ENCODE data around the gene GPR39.

GPR39 gene

GRCh38 chr2:132414081-132414480, 2.5 kb upstream of the GPR39 start:
- DNase-seq, result no peak

DNA sequence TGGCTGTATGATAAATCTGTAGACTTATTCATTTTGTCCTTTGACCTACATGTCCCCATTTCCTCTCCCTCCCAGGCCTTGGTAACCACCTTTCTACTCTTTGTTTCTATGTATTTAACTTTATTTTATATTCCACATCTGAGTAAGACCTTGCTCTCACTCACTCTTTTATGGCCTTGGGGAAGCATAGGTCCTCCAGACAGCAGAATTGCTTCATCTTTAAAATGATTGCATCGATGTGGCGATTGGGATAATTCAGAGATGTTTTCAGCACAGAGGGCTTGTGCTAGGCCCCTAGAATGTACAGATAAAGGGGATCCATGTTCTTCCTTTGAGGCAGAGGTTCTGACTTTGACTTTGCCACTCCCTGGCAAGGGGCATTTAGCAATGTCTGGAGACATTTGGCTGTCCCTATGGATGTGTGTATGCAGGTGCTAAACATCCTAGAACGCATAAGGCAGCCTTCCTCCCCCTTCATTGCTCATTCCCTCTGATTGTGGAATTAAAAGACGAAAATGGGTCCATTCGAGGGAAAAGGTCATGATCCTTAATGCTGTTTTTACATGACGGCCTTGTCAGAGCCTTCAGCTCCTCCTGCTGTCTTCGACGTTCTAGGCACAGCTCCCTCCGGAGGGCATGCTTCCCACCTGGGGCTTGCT, 1.2 kb upstream of the GPR39 start:
- DNase-seq, result no peak

DNA sequence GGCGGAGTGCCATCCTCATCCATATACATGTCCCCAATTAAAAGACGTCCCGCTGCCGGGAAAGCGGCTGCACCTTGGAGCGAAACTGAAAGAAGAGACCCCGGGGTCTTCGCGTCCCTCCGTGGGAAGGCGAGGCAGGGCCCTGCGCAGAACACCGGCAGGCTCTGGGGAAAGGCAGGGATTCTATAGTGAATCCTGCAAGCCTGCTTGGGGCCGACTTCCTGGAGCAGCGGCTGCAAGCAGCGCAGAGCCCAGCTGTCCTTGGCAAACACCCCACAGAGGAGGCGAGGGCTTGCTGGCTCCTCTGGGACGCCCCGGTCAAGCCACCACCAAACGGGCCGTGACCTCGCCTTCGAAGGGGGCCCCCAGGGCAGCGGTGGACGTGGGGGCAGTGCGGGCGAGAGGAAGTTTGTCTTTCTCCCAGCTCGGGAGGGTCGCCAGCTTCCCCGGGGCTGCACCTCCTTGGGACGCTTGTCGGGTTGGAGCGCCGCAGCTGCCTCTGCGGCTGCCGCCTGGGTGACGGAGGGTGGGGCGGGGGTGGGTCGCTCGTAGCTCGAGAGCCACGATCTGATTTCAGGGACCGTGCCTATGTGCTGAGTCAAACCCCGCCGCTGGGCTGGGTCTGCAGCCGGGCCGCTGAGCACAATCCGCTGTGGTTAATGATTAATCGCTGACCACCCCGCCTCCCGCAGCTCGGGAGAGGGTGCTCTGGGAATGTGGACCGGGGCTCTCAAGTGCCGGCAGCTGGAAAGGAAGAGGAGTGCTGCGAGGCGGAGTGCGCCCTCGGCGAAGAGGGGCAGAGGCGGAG, 486 bp upstream of the GPR39 start:
- no peak for DNase-seq

DNA sequence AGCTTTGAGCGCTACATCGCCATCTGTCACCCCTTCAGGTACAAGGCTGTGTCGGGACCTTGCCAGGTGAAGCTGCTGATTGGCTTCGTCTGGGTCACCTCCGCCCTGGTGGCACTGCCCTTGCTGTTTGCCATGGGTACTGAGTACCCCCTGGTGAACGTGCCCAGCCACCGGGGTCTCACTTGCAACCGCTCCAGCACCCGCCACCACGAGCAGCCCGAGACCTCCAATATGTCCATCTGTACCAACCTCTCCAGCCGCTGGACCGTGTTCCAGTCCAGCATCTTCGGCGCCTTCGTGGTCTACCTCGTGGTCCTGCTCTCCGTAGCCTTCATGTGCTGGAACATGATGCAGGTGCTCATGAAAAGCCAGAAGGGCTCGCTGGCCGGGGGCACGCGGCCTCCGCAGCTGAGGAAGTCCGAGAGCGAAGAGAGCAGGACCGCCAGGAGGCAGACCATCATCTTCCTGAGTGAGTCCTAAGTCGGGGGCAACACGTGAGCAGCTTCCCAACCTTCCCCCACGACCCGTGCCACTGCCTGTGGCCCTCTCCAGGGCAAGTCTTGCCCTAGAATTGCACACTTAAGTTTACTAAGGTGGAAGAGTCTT, 928 bp downstream of the GPR39 start:
- DNase-seq, result no peak

- DNase-seq, result no peak
Observed at GRCh38 chr2:132419235-132419634, 2.6 kb downstream of the GPR39 start.

DNA sequence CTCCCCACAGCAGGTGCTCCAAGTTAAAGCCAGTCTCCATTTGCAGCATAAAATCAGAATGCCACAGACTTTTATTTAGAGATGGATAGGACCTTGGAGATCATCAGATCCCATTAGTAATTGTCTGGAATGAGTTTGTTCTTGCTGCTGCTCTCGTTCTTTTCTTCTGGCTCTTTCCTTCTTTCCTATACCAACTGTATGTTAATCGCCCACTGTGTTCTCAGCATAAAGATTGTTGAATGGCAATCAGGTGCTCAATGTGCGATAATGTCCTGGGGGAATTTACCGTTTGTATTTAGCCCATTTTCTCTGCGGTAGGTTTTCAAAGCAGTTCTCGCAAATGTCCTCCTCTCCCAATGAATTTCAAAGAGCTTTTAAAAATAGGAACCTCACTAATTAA, 3.3 kb downstream of the GPR39 start:
- DNase-seq, result no peak

DNA sequence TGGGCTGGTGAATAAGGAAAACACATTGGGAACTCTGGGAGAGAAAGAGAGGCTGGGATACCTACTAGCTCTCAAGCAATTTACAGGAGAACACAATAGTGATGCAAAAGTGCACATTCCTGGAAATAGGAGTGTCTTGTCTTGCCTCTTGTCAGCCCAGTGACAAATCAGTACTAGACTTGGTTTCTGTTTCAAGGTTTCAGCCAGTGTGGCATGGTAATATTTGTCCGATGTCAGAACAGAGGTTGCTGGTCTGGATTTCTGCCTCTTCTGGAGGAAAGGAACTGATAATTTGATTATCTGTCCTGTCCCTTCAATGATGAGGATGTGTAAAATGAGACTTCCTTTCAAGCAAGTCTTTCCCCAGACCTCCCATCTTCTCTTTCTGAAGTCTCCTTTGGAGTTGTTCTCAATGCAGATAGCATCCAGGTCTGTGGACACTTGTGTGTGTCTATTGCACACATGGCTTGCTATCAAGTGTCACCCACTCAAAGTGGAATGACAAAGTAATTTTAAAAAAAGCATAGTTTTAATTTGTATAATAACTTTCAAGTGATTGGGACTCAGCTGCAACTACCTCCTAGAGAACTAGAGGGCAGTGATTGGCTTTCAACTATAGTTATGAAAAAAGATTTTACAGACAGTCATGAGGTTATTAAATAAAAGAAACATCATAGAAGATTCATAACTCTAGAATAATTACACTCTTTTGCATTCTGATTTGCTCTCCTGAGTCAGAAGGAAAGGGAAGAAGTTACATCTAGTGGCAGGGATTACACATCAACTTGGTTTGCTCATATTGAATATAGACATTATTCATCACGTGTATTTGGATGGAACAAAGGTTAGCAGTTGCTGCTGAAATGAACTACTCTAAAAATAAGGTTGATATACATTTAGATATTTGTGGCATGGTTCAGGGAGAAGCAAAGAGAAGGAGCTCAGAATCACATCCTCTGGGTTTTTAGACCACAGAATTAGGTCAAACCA, 4.5 kb downstream of the GPR39 start:
- DNase-seq, result no peak

DNA sequence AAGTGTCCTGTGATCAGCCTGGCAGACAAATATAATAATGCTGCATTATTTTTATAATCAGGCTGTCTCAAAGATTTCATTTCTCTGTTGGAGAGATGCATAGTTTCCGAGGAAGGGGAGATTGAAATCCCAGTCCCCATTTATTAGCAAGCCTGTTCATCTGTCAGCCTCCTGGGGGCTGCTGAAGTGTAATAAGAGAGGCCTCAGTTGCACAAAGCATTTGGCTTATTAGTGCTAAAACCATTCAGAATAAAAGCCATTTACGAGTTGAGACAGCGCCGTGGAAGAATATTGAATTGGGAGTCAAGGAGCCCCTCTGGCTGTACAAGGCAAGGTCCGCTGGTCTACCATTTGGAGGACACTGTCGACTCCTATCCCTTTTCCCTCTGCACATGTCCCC, 6.1 kb downstream of the GPR39 start:
- DNase-seq, result no peak

DNA sequence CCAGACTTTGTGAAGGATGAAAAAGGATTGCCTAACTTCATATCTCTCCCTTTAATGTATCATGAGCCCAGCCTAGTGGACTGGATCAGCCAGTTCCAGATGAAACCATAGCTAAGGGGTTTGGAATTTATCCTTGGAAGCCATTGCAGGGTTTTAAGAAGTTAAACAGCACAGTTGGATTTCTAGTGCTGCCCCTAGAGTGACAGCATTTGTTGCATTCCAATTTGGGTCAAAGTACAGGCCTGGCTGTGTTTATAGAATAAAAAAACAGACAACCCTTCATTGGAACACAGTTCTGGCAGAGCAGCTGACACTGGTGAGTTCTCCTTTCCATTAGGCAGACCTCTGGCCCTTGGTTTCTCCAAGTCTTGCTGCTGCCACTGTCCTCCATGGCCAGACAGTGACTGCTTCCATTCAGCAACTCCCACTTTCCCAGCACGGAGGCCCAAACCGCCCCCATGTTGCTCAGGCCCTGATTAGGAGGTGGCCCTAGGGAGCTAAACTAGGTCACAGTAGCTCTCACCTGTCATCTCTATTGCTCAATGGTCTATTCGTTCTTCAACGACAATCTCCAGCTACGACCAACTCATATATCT, 8.0 kb downstream of the GPR39 start:
- no peak for DNase-seq

GRCh38 chr2:132426033-132426432, 9.4 kb downstream of the GPR39 start:
- no peak for DNase-seq

DNA sequence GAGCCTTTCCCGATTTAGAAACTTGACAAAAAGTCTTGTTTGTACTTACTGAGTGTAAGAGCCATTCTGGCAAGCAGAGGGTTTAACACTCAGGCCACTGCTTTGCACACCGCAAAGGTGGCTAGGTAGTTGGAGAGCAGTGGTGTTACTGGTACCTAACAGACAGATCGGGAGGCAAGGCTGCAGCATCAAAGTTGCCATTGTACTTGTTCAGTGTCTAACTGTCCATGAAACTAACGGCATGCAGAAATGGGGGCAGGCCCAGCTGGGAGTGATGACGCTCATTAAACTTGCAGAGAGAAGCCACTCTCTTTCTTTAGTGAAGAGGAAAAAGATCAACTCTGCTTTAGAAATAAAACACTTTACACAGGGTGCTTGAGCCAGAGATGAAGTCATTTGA, 10.1 kb downstream of the GPR39 start:
- no peak for DNase-seq

DNA sequence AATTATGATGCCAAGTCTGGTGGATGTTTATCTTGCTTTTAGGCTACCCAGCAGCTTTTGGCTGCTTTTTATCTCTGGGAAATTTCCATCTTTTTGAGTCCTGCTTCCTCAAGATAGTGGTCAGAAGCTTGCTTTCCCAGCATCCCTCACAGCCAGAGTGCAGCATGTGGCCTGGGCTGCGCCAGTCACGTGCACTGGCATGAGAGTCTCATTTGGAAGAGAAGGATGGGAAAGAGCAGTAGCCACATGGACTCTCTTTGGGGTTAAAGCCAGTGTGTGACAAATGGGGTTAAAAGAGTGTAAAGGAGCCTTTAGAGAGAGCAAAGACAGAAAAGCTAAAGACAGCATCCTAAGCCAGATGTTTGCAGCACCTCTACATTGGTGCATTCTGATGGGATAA, 12.7 kb downstream of the GPR39 start:
- no peak for DNase-seq

DNA sequence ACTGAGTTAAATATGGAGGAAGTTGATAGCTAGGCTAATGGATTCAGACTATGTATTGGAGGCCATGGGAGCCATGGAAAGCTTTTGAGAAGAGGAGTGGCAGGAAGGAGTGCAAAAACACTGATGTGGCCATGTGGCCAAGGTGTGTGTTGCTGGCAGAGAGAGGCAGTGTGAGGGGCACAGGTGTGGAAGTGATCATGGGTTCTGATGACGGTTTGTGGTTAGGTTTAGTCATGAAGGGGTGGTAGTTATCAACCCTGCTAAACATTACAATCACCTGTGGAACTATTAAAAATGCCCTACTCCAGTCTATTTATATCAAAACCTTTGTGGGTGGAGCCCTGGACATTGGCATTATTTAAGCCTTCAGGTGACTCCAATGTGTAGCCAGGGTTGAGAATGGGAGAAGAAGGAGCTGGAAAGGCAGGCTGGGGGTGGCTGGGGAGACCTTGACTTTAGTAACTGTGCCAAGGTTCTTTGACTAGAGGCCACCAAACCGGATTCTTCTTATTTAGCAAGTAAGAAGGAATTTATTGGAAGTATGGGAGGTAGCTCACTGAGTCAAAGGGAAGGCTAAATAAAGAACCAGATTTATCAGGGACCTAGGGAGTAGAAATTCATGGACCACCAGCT, 13.5 kb downstream of the GPR39 start:
- no peak for DNase-seq

DNA sequence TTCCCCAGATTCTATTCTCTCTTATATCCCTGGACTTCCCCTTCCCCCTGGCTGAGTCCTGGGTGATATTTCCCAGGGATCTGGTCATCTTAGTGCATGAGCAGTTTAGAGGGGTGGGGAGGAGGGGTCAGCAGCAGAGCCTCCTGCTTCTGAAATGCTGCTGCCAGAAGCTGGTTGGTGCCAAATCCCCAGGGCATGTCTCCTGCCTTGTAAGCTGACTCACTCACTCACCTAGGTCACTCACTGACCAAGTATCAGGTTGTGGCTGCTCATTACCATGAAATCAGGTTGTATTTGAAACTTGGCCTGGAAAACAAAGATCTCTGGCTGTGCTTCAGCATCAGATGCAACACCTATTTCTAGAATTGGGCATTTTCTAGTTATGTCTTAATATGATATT, 14.3 kb downstream of the GPR39 start:
- DNase-seq, result no peak

DNA sequence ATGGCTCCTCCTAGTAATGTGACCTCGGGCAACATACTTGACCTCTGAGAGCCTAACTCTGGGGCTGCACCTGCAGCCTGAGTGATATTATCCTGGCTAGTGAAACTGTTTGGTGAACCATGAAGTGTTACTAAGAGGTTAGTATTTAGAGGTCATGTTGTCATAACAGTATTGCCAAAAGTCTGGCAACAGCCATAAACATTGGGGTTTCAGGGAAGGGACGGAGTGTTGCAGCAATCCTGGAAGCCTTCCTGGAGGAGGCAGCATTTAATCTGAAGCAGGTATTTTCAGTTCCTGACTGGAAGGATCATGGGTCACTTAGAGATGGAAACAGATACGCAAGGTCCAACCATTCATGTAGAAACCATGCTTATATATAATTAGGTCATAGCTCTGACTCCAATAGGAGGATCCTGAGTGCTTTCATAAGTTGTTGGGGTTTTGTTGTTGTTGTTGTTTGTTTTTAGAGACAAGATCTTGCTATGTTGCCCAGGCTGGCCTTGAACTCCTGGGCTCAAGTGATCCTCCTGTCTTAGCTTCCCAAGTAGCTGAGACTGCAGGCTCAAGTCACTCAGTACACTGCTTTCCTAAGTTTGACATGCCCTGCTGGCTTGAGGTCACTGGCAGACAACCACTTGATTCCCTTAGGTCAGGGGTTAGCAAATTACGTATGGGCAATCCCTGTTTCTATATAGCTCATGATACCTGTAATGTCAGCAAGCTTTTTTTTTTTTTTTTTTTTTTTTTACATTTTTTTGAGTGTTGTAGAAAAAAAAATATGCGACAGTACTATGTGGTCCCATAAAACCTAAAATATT, 21.5 kb downstream of the GPR39 start:
- no peak for DNase-seq

- no peak for DNase-seq
Observed at GRCh38 chr2:132438691-132439090, 22.1 kb downstream of the GPR39 start.

DNA sequence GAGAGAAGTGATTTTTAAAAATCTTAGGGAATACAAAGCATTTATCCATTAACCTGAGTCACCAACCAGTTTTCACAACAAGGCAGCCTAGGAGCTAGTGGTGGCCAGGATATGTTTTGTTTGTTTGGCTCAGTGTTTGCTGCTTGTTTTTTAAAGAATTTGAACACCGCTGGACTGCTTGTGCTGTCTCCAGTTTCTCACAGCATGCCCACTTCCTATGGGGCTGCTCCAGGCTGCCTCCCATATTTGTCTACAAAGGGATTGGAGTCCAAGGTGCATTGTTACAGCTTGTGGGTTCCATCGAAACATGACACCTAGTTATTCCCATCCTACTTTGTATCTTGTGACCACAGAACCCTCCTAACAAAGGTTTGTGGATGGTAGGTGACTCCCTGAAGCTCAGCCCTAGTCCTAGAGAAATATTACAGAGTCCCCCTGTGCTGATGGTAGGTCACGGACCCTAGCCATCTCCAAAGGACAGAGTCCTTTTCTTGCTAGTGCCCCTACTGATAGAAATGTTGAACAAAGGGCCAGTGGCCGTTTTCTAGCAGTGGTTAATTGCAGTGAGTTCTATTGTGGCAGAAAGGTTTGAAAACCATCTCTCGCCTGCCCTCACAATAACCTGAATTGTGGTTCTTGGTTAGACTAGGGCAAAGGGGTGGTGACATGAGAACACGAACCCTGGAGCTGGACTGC, 23.2 kb downstream of the GPR39 start:
- no peak for DNase-seq

DNA sequence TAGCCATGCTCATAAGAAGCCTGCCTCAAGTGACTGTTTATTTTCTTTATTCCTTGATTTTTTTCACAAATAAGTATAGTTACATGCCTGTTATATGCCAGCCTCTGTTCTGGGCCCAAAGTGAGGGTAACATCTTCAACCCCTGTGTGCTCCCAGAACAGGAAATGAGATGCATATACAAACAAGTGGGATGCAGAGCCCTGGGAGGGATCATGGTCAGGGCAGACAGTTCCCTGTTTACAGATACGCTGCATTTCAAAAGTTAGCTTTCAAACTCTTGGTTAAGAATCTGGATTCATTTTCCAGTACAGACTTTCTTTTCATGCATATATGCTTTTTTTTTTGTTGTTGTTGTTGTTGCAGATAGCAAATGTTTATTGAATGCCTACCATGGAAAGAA, 24.4 kb downstream of the GPR39 start:
- no peak for DNase-seq

DNA sequence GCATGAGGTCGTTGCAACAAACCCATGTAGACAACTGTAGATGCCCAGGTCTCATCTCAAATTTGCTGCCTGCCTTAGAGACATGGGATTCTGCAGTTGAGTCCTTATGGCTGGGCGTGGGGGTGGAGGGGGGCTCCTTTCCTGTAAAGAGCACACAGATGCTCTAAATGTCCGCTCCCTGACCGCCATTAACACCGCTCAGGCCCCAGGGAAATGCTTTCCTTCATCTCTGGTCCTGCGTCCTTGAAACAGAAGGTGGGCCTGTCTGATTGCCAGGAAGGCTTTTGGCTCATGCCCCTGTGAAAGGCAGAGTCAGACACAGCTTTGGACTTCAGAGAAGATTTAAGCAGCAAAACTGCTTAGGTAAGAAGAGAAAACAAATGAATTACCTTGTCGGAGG, 25.7 kb downstream of the GPR39 start:
- no peak for DNase-seq

- no peak for DNase-seq
Observed at GRCh38 chr2:132443106-132443505, 26.5 kb downstream of the GPR39 start.

DNA sequence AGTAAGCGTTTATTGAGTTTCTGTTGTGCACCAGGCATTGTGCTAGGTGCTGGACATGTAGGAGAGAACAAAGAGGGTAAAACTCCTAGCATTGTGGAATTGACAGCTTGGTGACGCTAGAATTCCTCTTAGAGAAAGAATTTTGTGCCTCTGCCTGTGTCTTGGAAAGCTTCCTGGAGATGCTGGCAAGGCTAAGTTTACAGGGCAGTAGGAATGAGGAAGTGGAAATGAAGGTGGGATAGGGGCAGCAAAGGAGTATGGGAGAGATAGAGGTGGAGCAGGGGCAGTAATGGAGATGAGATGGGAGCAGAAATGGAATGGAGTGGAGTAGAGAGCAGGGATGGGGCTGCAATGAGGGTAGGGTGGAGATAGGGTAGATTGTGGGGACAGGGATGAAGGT, 29.8 kb downstream of the GPR39 start:
- DNase-seq, result no peak
